HEK293 (cell line): ENCODE results near the gene SEC11A.

Source experiments
- CTCF ChIA-PET: fragments of 350-600 bp; formaldehyde crosslinking; extraction: SDS; loops from one replicate; lab custom pipeline; 2021; ENCODE audit warnings: antibody characterized with exemption; lab: Yijun Ruan, JAX
- POLR2A ChIA-PET: fragments of 300-600 bp; formaldehyde crosslinking; extraction: SDS; loops from one replicate; lab custom pipeline; 2020; ENCODE audit warnings: antibody characterized with exemption, inconsistent platforms; lab: Yijun Ruan, JAX
- H3K27ac ChIP-seq: fragments of 200-500 bp; sonication (Bioruptor generic); 2 replicates; pipeline ENCODE4 v1.5.1; 2014; ENCODE audit warnings: low read depth, low read length, control low read depth, inconsistent platforms; ENCODE audit errors: extremely low read depth
- H3K36me3 ChIP-seq, 2 experiments: fragments of 200-500 bp in 1 of 2; sonication (Bioruptor generic) in 1 of 2; 1 replicate in 1 of 2; 2 replicates in 1 of 2; pipeline ENCODE4 v1.5.1; 2014 to 2017; ENCODE audit warnings: inconsistent platforms in 2 of 2, low read length in 2 of 2; ENCODE audit not compliant: control insufficient read depth in 2 of 2, insufficient read depth in 1 of 2
- H3K4me1 ChIP-seq: fragments of 200-500 bp; sonication (Bioruptor generic); 2 replicates; pipeline ENCODE4 v1.5.1; 2014; ENCODE audit warnings: mild to moderate bottlenecking, low read length, inconsistent platforms; ENCODE audit not compliant: control insufficient read depth, insufficient read depth
- H3K4me3 ChIP-seq: 2 replicates; pipeline ENCODE4 v1.5.1; 2011; ENCODE audit warnings: low read depth, mild to moderate bottlenecking, control low read depth, low read length, moderate library complexity
- H3K9me3 ChIP-seq: fragments of 200-500 bp; sonication (Bioruptor generic); 2 replicates; pipeline ENCODE4 v1.5.1; 2014; ENCODE audit warnings: low read depth, low read length, inconsistent platforms; ENCODE audit not compliant: control insufficient read depth, insufficient read depth
- PATZ1 ChIP-seq: fragments of 450-650 bp; formaldehyde crosslinking; IDR thresholded peaks from 2 replicates; pipeline ENCODE4 v1.5.1; 2016; ENCODE audit warnings: missing biosample characterization, missing genetic modification characterization
- PRDM2 ChIP-seq: fragments of 450-650 bp; formaldehyde crosslinking; IDR thresholded peaks from 2 replicates; pipeline ENCODE4 v1.5.1; 2016; ENCODE audit warnings: missing biosample characterization, missing genetic modification characterization, borderline replicate concordance
- SCRT1 ChIP-seq: fragments of 450-650 bp; formaldehyde crosslinking; IDR thresholded peaks from 2 replicates; pipeline ENCODE4 v1.5.1; 2016; ENCODE audit warnings: missing biosample characterization, missing genetic modification characterization, borderline replicate concordance
- SCRT2 ChIP-seq: fragments of 450-650 bp; formaldehyde crosslinking; IDR thresholded peaks from 2 replicates; pipeline ENCODE4 v1.5.1; 2016; ENCODE audit warnings: missing biosample characterization, missing genetic modification characterization
- ZIC2 ChIP-seq: fragments of 450-650 bp; formaldehyde crosslinking; IDR thresholded peaks from 2 replicates; pipeline ENCODE4 v1.5.1; 2016; ENCODE audit warnings: missing biosample characterization, missing genetic modification characterization
- ZNF18 ChIP-seq: fragments of 450-650 bp; formaldehyde crosslinking; IDR thresholded peaks from 2 replicates; pipeline ENCODE4 v1.5.1; 2016; ENCODE audit warnings: missing biosample characterization, missing genetic modification characterization
- ZNF335 ChIP-seq: fragments of 450-650 bp; formaldehyde crosslinking; conservative IDR thresholded peaks from 2 replicates; pipeline ENCODE4 v1.5.1; 2016; ENCODE audit warnings: missing biosample characterization, missing genetic modification characterization
- ZNF362 ChIP-seq: fragments of 450-650 bp; formaldehyde crosslinking; IDR thresholded peaks from 2 replicates; pipeline ENCODE4 v1.5.1; 2016; ENCODE audit warnings: missing biosample characterization, missing genetic modification characterization
- ZNF398 ChIP-seq: fragments of 450-650 bp; formaldehyde crosslinking; IDR thresholded peaks from 2 replicates; pipeline ENCODE4 v1.5.1; 2017; ENCODE audit warnings: missing biosample characterization, missing genetic modification characterization
- ZNF610 ChIP-seq: fragments of 450-650 bp; formaldehyde crosslinking; IDR thresholded peaks from 2 replicates; pipeline ENCODE4 v1.5.1; 2016; ENCODE audit warnings: missing biosample characterization, missing genetic modification characterization, borderline replicate concordance

Gene SEC11A

GRCh38 chr15:84659904-84660781 lies 55.8 kb downstream of the SEC11A start:
- no peak overlapping the region for H3K4me3 ChIP-seq
- CTCF ChIA-PET = interaction anchor here (0.5 to 2.0 kb wide), 8 partner anchors 11 to 384 kb away, joined by 3 to 9 read pairs (median 4); no protein-coding TSS in a partner anchor
- POLR2A ChIA-PET = interaction anchor here (0.6 to 2.6 kb wide), 5 partner anchors 47 to 145 kb away, joined by 3 to 12 read pairs (median 5); partner anchors contain the start of gene SEC11A
- peaks cover 14% of the 10 kb centered on the region for H3K4me1 ChIP-seq
- H3K27ac ChIP-seq = peak overlapping the region; percentile 7; the same call in 1 of the 2 replicates
- TF ChIP-seq SCRT2 (tag by site-specific recombination) = peak; percentile 21; the same call in 1 of the 2 replicates
- 0 out of 2 replicates have a peak, but pooled peaks have one; percentile 44 for TF ChIP-seq PATZ1 (tag by site-specific recombination)
- TF ChIP-seq ZNF398 (tag by site-specific recombination) = no peak
- no peak for TF ChIP-seq ZNF610 (tag by site-specific recombination)
- TF ChIP-seq ZNF18 (tag by site-specific recombination) = peak; percentile 61; the same call in 1 of the 2 replicates
- TF ChIP-seq ZIC2 (tag by site-specific recombination) = no peak
- TF ChIP-seq ZNF335 (tag by site-specific recombination) = peak; percentile 69
- TF ChIP-seq SCRT1 = peak; percentile 32; the same call in 1 of the 2 replicates
- no peak for TF ChIP-seq PRDM2 (tag by site-specific recombination)
- TF ChIP-seq ZNF362 (tag by site-specific recombination) = no peak
- no peaks in the 10 kb centered on the region for H3K9me3 ChIP-seq
- H3K36me3 ChIP-seq = peaks cover 6 to 7% of the 10 kb centered on the region in 2 experiments; a peak in 2 of 3 replicates
